GM12892 (cell line): Measurements from ENCODE around the gene MTIF2. TPM values are rescaled to one million over a fixed set of nuclear protein-coding genes. Genes with fewer than 3 reads are reported as not detected.
A peak's percentile ranks its signal among the peaks of the same experiment; 100 is the strongest.
"Not testable (repeated sequence)": the region's sequence is repeated elsewhere in the genome, so short reads cannot be mapped to it uniquely, and the experiment has no call there.

Experiments used
- DNase-seq: peaks from one replicate; pipeline ENCODE4 v3.0.0; 2011; ENCODE audit not compliant: insufficient read length
- FAIRE-seq: peaks from 2 replicates; lab custom pipeline; 2011; peaks lifted over from hg19 to GRCh38; lab: Jason Lieb, UNC
- POLR2A ChIP-seq: IDR thresholded peaks from 2 replicates; pipeline ENCODE4 v1.6.1; 2011; ENCODE audit warnings: low read depth, low read length, control low read depth
- POLR2AphosphoS5 ChIP-seq: IDR thresholded peaks from 2 replicates; pipeline ENCODE4 v1.6.1; 2011; ENCODE audit warnings: low read depth, low read length, control low read depth
- TAF1 ChIP-seq: IDR thresholded peaks from 2 replicates; pipeline ENCODE4 v1.6.1; 2011; ENCODE audit warnings: low read depth, mild to moderate bottlenecking, control low read depth, low read length, borderline replicate concordance
- polyA plus RNA-seq: library from polyadenylated mRNA; unstranded; fragments of >200 nt; gene quantifications from one replicate; pipeline ENCODE4 v1.2.1, GENCODE V29; 2012; ENCODE audit warnings: missing spikeins, inconsistent platforms; ENCODE audit not compliant: missing spikeins

The MTIF2 gene, protein sequence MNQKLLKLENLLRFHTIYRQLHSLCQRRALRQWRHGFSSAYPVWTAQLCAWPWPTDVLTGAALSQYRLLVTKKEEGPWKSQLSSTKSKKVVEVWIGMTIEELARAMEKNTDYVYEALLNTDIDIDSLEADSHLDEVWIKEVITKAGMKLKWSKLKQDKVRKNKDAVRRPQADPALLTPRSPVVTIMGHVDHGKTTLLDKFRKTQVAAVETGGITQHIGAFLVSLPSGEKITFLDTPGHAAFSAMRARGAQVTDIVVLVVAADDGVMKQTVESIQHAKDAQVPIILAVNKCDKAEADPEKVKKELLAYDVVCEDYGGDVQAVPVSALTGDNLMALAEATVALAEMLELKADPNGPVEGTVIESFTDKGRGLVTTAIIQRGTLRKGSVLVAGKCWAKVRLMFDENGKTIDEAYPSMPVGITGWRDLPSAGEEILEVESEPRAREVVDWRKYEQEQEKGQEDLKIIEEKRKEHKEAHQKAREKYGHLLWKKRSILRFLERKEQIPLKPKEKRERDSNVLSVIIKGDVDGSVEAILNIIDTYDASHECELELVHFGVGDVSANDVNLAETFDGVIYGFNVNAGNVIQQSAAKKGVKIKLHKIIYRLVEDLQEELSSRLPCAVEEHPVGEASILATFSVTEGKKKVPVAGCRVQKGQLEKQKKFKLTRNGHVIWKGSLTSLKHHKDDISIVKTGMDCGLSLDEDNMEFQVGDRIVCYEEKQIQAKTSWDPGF
- polyA plus RNA-seq, result 40.4 TPM

DNA sequence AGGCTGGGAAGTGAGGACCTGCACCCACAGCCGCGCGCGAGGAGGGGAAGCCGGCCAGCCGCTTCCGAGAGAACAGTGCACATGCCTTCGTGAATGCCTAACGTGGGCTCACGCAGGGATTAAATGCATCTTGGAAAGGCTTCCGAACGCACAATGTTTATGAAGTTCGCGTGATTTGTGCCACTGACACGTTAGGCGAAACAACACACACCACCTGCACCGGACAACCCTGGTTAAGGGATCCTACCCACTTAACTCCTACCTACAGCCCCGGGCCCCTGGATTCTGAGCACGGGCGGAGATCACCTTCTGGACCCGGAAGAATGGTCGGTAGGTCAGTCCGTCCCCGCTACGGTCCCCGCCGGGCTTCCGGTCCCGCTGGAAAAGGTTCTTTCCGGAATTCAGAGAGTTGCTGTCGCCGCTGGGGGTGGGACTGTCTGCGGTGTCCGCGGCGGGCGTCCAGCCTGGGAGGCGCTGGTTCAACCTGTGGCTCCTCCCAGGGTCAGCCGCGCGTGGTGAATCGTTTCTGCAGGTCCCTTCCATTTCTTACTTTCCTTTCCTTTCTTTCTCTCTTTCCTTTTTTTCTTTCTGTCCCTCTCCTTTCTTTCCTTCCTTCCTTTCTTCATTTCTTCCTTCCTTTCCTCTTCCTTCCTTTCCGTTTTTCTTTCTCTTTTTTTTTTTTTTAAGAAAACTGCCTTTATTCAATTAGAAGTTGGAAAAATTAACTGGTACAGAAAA is at the start of gene MTIF2:
TSS of gene MTIF2 (minus strand) at position 325 of the 738 bp plus-strand sequence. CDS start 5,373 bp downstream, outside the sequence.
- FAIRE-seq, result peak; percentile 87
- peak; percentile 97 for TF ChIP-seq POLR2AphosphoS5
- peak; percentile 97 for TF ChIP-seq POLR2A
- peak; percentile 93 for TF ChIP-seq TAF1
- peak; percentile 74 for DNase-seq

DNA sequence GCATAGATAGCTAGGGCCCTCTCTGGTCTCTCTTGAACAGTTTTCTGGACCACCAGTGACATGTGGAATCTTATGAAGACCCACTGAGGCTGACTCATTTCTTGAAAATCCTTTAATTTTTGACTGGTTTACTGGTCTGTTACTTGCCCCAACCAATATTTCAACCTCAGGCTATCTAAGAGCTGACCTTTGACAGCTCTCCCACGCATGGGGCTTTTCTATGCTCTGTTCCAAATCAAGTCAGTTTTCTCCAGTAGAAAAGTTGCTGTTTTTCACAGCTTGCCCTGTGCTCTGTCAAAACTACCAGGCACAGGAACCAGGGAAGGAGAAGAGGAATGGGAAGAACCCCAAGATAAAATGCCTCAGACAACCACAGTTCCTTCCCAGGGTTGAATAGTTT is 46.0 kb upstream of the MTIF2 start:
- DNase-seq (no peak), FAIRE-seq (no peak)
- TF ChIP-seq TAF1 (no peak), POLR2AphosphoS5 (no peak), POLR2A (no peak)

DNA sequence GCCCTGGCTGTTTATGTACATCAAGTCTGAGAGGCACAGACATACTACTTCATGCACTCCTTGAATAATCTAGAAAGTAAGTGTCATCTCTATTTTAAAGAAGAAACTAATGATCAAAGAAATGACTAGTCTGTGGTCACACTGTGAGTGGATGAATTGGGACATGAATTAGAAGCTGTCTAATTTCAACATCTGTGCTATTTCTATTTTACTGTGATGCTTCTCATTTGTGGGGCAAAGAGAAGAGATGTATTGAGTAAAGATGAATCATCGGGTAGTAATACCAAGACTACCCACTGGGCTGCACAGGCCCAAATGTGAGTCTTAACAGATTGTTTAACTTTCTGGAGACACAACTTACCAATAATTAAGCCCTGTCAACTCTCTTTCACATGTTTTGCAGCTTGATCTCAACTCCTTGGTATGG is 42.4 kb upstream of the MTIF2 start:
- TF ChIP-seq TAF1 (no peak), POLR2A (no peak), POLR2AphosphoS5 (no peak)
- FAIRE-seq, result peak; percentile 84
- DNase-seq, result peak; percentile 18

DNA sequence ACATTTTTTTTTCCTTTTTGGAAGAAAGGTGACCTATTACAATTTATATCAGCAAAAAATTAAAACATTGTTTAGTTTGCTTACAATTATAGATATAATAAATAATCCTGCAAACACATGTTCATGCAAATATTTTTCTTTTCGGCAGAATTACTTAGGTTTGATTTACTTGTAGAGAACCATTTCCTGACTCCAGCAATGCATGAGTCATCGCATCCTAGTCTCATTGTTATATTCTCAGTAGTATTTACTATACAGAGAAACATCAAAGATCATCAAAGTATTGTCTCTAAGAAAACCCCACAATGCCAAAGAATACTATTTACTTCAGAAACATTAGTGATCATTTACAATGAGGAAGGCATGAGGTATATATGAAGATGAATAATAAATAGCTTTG is 40.4 kb upstream of the MTIF2 start:
- FAIRE-seq (no peak), DNase-seq (no peak)
- no peak for TF ChIP-seq POLR2AphosphoS5
- TF ChIP-seq POLR2A, result no peak
- no peak for TF ChIP-seq TAF1

DNA sequence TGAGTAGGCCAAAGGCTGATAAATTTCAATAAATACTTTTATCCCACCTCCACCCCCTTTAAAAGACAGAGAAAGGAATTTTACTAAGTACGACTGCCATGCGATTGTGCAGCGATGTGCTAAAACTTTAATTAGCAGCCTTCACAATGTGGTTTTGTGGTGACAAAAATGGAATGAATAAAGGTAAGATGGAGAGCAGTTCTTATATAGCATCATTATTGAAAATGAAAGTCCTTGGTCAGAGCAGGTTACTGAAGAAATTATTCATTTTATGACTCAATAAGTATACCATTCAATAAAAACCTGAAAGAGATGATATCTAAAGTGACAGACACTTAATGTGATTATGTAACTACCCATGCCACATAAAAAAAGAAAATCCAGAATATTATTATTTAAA is 33.2 kb upstream of the MTIF2 start:
- TF ChIP-seq TAF1, result no peak
- TF ChIP-seq POLR2A, result no peak
- no peak for TF ChIP-seq POLR2AphosphoS5
- FAIRE-seq (peak; percentile 73), DNase-seq (no peak)

DNA sequence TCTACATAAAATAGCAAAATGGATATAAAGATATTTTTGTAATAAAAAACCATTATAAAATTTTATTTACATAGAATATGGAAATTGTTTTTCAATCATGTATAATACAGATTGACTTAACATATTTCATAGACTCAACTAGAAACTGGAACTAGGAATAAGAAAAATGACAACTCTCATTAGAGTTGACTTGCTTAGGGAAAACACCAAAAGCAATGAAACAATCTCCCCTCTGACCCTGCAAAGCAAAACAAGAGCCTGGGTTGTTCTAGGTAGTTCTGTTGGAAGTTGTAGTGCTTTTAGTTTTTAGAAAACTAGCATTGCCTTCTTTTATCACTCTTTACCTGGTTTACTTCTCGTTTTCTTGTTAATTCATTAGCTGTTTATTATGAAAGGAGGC is 32.2 kb upstream of the MTIF2 start:
- DNase-seq (no peak), FAIRE-seq (no peak)
- TF ChIP-seq POLR2AphosphoS5, result no peak
- TF ChIP-seq POLR2A, result no peak
- TF ChIP-seq TAF1, result no peak

DNA sequence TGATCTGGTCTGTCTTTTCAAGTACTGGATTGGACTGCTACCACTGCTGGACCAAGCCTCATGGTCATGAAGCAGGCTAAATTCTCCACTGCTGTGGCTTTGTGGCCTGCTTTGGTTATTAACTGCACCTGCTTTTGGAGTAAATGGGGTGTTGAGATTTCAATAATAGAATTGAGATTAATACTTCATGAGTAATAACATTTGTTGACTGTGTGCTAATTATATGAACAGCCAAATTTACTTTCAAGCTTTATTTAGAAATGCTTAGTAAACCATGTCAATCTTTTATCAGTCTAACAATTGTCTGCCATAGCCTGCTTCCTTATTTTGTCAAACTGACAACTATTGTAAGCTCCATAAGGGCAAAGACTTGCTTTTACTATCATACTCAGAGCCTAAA is 27.4 kb upstream of the MTIF2 start:
- TF ChIP-seq TAF1 (no peak), POLR2A (no peak)
- FAIRE-seq, result peak; percentile 57
- no peak for DNase-seq

DNA sequence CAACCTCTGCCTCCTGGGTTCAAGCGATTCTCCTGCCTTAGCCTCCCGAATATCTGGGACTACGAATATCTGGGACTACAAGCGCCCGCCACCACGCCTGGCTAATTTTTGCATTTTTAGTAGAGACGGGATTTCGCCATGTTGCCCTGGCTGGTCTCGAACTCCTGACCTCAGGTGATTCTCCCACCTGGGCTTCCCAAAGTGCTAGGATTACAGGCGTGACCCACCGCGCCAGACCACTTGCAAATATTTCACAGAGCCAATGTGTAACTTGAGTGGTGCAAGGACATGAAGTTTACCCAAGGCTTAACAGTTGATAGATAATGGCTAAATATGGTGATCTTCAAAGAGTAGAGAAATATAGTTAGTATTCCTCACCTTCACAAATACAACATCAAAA is 14.1 kb upstream of the MTIF2 start:
- TF ChIP-seq TAF1, result no peak
- no peak for TF ChIP-seq POLR2AphosphoS5
- no peak for TF ChIP-seq POLR2A
- FAIRE-seq, result no peak
- DNase-seq, result no peak

DNA sequence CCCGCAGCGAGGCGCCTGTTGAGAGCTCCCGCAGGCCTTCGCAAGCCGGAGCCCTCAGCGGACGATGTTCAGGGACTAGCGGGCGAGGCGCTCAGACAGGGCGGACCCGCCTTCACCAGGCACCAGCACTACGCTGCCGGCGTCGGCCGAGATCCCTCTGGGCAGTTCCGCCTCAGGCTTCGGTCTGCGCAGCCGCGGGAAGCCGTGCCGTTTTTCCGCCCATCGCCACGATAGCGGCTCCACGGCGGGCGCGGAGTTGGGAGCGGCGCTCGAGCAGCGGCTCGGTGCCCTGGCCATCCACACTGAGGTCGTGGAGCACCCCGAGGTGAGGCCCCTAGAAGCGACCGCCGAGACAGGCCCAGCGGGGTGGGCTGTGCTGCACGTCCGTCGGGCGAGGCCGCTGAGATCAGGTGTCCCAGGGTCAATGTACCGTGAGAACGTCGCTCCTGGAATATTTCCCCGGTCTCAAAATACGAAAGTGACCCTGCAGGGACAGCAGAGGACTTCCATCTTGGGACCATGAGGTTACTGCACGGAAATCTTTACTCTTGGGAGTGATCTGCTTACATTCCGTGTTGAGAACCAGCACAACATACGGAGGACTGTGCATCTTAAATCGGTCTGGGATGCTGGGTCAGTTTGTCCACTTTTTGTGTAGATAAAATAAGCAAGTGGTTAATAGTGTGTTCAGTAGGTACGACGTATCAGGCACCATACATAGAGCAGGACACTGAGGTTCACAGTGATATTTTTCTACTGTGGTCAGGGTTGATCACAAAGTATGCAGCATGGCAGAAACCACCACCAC is 13.3 kb upstream of the MTIF2 start:
- TF ChIP-seq TAF1, result no peak
- peak; percentile 92 for TF ChIP-seq POLR2AphosphoS5
- TF ChIP-seq POLR2A, result peak; percentile 89
- peak; percentile 77 for DNase-seq
- peak; percentile 99 for FAIRE-seq

DNA sequence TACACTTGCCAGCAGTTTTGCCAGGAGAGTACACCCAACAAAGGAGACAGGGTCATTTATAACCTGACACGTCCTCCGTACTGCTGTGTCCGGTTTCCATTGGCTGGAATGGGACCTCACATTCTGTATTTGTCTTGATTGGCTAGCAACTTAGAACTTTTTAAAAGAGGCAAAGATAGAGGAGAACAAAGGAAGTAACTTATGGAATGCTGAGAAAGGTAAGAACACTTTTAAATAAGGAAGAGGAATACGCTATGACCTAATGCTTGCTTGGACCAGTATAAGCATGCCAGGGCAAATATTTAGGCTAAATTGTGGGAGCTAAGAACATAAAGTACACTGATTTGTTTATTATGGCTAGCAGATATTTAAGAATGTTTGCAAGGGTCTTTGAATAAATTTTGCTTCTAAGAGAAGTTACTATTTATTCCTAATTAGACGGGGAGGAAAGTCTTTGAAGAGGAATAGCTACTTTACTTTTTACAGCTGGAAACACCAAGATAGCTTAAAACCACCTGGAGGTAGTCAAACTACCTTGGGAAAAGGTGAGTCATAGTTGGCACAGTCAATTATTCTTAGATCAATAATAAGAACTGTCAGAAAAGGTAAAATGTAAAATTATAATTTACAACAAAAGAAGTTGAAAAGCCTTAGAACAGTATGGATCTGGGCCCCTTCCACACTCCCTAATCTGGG is 12.0 kb upstream of the MTIF2 start:
- not testable (repeated sequence) for DNase-seq, FAIRE-seq

DNA sequence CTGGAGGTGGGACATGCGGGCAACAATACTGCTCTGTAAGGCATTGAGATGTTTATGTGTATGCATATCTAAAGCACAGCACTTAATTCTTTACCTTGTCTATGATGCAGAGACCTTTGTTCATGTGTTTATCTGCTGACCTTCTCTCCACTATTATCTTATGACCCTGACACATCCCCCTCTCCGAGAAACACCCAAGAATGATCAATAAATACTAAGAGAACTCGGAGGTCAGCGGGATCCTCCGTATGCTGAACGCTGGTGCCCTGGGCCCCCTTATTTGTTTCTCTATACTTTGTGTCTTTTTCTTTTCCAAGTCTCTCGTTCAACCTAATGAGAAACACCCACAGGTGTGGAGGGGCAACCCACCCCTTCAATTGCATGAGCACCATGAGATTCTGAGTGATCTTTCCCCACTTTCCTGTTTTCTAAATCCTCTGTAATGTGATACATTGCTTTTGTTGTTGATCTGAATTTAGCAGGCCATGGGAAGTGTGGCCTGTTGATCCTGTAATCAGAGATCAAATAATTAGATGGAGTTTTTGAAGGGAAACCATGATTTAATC is 10.9 kb upstream of the MTIF2 start:
- FAIRE-seq, DNase-seq: not testable (repeated sequence)

DNA sequence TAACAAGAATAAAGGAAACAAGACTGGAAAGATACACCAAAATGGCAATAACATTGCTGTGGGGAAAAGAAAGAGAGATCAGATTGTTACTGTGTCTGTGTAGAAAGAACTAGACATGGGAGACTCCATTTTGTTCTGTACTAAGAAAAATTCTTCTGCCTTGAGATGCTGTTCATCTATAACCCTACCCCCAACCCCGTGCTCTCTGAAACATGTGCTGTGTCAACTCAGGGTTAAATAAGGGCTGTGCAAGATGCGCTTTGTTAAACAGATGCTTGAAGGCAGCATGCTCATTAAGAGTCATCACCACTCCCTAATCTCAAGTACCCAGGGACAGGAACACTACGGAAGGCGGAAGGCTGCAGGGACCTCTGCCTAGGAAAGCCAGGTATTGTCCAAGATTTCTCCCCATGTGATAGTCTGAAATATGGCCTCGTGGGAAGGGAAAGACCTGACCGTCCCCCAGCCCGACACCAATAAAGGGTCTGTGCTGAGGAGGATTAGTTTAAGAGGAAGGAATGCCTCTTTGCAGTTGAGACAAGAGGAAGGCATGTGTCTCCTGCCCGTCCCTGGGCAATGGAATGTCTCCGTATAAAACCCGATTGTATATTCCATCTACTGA is 10.3 kb upstream of the MTIF2 start:
- not testable (repeated sequence) for FAIRE-seq, DNase-seq
